NK-92 treated with Interleukin-12 subunit alpha and Interleukin-12 subunit beta, amount 100 ng/mL, for 24 hours (cell line): ENCODE results near the gene MCUB.
"Not testable (repeated sequence)": the region's sequence is repeated elsewhere in the genome, so short reads cannot be mapped to it uniquely, and the experiment has no call there.

Experiments
- DNase-seq: peaks from one replicate; lab custom pipeline; 2025; lab: John Stamatoyannopoulos, UW

The MCUB gene, protein sequence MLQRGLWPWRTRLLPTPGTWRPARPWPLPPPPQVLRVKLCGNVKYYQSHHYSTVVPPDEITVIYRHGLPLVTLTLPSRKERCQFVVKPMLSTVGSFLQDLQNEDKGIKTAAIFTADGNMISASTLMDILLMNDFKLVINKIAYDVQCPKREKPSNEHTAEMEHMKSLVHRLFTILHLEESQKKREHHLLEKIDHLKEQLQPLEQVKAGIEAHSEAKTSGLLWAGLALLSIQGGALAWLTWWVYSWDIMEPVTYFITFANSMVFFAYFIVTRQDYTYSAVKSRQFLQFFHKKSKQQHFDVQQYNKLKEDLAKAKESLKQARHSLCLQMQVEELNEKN

DNA sequence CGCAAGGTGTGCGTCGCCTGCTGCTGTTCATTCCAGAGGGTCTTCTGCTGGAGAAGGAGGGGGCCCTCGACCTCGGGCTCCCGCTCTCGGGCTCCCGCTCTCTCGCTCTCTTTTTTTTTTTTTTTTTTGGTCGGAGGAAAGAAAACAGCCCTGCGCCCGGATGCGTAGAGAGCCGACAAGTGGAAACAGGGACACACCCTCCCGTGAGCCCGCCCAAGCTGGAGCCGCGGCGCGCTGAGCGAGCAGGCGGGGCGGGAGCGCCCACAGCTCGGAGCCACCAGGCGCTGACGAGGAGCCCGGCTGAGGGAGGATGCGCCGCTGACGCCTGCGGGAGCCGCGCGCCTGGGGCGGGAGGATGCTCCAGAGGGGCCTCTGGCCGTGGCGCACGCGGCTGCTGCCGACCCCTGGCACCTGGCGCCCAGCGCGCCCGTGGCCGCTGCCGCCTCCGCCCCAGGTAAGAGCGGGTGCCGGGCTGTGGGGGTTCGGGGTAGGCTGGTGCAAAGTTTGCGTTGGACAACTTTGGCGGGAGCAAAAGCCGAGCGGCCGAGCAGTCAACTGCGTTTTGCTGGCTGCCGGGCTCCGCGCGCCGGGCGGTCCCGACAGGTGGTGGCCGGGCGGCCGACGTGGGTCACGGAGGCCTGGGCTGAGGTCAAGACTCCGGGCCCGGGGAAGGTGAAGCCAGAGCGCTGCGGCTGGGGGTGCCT lies at the start of gene MCUB:
Gene MCUB, plus strand, starts transcription at position 264 of the 704 bp plus-strand sequence. Its CDS starts 92 bp downstream, at position 356.
- peak; percentile 41 for DNase-seq

DNA sequence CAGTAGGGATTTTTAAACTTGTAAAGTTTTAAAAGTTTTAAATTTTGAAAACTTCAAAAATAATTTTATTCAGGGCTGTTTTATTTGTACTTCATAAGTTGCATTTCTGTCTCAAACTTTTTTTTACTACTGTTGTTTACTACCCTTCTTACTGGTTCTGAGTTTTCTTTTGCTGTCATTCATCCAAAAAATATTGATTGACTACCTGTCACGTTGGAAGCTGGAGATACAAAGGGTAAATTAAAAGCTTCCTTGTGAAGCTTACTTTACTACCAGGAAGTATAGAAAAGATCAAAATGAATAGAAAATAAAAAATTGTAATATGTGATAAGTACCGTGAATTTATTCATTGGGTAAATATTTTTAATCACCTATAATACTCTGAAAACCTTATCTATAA lies 49.4 kb upstream of the MCUB start:
- DNase-seq, result no peak

DNA sequence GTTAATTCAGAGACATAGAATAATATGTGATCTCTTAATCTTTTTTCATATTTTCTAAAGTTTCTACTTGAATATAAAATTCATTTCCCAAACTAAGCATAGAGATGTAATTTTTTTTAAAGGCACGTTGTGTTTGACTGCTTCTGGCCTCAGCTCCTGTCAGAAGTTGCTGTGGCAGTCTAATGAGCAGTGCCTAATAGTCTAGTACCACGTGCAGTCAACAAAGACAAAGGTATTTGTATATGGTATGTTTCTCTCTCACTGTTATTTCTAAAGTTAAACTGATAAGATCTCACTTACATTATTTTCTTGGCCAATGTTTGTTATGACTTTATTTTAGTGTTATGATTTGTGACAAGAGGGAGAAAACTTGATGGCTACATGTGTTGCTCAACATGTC lies 48.6 kb upstream of the MCUB start:
- DNase-seq, result no peak

DNA sequence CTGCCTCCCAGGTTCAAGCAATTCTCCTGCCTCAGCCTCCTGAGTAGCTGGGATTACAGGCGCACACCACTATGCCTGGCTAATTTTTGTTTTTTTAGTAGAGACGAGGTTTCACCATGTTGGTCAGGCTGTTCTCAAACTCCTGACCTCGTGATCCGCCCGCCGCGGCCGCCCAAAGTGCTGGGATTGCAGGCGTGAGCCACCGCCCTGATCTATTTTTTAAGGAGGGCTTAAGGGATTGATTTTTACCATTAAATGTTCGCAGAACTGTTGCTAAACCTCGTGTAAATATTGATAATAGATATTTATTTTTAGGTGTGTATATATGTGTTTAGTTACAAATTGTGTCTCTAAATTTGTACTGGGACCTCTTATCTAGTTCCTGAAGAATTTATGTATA lies 46.7 kb upstream of the MCUB start:
- DNase-seq, result not testable (repeated sequence)

DNA sequence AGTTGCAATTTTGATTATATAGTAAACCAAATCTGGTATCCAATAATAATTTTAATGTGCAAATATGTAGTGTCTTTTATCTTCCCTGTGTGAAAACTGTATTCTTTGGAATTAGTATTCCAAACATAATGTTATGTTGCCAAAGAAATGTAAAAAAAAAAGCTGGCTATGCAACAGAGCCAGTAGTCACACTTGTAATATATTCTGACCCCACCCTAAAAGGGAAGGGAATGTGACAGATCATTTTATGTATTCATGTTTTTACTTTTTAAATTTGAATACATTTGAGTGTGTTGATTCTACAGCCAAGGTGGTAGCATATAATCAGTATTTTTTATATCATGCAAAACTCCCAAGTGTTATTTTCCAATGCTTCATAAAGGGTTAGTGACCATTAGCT lies 27.9 kb upstream of the MCUB start:
- no peak for DNase-seq

DNA sequence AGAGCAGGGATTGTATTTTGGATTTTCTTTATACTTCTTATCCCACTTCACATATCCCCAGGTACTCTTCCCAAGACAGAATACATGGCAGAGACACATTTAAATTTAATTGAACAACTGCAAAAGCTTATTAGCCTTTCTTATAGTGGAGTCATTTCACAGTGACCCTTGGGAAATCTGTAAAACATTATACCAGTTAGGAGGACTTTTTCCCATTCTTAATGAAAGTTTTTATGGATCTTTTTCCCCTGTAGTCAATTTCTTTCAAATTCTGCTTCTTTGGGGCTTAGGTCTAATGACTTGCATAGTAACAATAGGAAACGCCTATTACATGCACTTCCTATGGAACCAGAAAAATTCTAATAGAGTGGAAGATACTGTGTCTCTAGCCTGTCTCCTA lies 14.6 kb upstream of the MCUB start:
- DNase-seq, result no peak

DNA sequence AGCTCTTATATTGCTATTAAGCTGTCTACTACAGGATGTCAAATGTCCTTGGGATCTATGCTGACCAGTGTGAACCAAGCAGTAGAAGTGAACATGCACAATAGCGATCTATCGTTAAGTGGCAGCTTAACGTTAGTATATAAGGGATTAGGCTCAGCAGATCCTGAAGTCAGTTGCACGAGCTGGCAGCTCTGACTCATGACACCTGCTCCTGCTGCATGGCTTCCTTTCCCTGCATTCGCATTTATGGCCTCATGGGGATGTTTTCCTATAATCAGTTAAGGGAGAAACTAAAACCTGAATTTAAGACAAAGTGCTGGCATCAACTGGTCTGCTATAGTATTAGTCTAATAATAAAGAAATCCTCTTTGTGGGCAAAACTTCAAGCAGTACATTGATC lies 12.7 kb upstream of the MCUB start:
- no peak for DNase-seq

DNA sequence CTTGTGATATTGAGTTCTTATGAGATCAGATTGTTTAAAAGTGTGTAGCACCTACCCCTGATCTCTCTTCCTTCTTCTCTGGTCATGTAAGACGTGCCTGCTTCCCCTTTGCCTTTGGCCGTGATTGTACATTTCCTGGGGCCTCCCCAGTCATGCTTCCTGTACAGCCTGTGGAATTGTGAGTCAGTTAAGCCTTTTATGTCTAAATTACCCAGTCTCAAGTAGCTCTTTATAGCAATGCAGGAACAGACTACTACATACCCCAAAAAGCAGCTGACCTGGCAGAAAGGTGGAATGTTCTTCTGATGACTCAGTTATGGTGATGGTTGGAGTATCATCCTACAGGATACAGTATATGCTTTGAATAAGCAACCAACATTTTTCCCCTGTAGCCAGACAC lies 11.4 kb upstream of the MCUB start:
- DNase-seq, result no peak

DNA sequence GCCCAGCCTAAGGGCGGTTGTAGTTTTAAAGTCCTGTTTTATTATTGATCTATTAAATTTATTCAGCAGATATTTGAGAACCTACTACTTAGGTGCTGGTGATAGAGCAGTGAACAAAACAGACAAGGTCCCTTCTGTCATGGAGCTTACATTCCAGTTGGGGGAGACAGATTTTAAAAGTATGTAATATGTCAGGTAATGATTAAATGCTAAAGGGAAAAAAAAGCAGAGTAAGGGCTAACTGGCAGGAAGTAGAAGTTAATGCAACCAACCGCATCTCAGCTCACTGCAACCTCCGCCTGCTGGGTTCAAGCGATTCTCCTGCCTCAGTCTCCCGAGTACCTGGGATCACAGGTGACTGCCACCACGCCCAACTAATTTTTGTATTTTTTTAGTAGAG lies 7.8 kb upstream of the MCUB start:
- DNase-seq, result no peak

DNA sequence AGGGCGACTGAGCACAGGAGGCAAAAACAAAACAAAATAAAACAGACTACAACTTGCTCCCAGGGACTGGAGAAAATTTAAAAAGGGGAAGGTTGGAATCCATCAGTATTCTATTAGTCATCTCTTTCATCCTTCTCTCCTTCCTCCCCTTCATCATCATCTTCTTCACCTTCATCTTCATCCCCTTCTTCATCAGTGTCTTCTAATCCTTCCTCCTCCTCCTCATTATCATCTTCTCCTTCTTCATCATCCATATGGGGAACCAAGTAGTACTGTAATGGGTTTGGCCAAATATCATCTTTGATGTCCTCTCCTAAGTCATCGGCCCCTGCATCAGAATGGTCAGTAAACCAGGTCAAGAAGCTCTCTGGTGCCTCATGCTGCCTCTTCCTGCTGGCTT lies 6.9 kb upstream of the MCUB start:
- DNase-seq, result no peak

DNA sequence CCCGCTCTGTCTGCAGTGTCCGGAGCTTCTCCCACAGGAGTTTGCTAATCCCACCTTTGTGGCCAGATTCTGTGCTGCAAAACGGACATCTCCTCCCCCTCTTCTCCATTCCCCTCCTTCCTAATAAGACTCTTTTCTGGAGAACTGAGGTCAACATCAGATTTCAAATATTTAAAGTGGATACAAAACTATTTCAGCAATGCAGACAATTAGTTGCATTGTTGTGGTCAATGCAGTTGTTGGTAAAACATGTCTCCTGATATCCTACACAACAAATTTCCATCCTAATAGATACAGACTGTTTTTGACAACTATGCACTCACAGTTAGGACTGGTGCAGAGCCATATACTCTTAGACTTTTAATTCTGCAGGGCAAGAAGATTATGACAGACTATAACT lies 5.1 kb upstream of the MCUB start:
- DNase-seq, result no peak

DNA sequence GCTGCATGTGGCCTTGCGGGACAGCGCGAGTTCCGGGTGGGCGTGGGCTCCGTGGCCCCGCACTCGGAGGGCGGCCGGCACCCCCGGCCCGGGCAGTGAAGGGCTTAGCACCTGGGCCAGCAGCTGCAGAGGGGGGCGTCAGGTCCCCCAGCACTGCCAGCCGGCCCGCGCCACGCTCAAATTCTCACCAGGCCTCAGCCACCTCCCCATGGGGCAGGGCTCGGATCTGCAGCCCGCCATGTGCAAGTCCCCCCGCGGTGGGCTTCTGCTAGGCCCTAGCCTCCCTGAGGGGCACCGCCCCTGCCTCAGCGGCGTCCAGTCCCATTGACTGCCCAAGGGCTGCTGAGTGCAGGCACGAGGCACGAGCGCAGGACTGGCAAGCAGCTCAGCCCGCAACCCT lies 2.6 kb upstream of the MCUB start:
- no peak for DNase-seq

DNA sequence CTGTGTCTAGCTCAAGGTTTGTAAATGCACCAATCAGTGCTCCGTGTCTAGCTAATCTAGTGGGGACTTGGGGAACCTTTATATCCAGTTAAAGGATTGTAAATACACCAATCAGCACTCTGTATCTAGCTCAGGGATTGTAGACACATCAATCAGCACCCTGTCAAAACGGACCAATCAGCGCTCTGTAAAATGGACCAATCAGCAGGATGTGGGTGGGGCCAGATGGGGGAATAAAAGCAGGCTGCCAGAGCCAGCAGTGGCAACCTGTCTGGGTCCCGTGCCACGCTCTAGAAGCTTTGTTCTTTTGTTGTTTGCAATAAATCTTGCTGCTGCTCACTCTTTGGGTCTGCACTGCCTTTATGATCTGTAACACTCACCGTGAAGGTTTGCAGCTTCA lies 2.0 kb upstream of the MCUB start:
- DNase-seq, result not testable (repeated sequence)

DNA sequence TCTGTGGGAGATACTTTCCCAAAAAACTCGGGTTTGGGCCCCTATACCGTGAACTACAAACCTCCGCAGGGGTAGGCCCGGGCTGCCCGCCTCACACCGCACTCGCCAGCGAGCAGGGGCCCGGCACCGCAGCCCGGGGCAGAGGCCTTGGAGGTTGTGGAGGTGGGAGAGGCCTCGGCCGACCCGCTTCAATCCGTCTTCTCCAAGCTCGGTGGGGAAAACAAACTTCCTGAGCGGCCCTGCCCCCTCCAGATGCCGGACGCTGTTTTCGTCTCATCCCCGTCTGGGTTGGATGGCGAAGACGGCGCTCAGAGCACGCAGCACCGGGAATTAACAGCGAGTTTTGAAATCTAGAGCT lies 442 bp upstream of the MCUB start:
- no peak for DNase-seq

DNA sequence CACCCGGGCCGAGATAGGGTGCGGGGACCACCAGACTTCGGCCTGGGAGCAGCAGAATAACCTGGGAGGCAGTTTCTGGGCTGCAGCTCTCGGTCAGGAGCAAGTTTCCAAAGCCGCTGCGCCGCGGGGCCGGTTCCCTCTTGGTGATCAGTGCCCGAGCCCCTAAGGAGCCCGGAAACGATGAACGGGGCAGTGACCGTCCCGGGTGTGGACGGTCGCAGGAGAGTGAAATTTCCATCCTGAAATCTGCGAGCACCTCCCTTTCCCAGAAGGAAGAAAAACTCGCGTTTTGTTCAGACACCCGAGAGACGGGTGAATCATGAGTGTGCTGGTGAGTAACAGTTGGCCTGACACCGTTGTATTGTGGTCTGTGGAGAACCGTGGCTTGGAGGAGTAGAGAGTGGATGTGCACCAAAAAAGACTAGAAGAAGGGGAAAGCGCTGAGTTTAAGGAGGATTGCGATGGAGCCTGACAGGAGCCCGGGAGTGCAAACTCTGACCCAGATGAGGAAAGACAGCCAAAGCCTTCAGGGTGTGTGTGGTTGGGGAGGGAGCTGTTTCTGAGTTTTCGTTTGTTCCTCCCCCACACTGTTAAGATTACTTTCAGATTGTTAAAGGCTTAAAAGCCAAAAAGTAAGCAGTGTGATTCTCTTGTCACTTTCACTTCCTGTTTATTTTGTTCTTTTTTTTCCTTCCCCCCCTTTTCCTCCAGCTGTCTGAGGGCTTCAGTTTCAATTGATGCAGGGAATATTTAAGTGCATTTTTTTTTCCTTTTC lies 828 bp downstream of the MCUB start:
- peak; percentile 40 for DNase-seq

DNA sequence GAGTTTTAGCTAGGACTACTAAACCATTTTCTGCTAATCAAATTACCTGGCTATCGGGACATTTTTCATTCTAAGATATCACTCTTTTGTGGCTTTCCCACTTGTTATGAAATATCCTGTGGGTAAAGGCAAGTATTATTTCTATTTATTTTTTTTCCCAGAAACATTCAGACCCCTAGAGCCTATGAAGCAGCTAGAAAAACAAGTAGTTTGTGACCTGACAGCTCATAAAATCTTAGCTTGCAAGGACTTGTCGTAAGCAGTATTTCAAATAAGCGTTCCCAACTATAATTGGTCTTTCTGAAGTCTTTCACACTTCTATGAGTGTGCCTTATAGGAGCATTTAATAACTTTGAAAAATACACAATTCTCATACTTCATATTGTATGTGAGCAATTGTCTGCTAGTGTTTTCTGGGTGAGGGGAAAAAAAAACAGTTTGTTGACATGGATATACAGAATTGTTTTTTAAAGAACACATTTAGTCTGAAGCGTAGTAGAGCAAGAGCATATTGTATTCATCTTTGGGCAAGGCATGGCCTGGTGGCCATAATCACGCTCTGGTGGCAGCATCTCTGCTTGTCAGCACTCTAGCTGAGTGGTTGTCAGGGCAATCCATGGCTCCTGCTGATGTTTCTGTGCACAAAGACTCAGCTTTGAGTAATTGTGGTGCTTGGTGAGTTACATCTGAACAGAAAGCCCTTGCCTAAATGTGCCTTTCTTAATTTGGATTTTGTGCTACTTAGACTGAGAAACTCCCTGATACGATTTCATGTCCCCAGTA lies 2.6 kb downstream of the MCUB start:
- no peak for DNase-seq

DNA sequence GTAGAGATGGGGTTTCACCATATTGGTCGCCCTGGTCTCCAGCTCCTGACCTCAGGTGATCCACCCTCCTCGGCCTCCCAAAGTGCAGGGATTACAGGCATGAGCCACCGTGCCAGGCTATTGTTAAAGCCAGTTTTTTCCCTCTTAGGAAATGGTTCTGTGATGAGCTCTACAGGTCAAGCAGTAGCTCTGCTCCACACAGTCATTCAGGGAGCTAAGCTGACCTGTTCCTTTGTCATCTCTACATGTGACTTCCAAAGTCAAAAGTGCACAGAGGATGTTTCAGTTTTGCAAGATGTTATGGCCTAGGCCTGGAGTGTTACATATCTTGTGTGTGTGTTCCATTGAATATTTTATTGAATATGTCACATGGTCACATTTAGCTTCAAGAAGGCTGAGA lies 11.4 kb downstream of the MCUB start:
- DNase-seq, result no peak

DNA sequence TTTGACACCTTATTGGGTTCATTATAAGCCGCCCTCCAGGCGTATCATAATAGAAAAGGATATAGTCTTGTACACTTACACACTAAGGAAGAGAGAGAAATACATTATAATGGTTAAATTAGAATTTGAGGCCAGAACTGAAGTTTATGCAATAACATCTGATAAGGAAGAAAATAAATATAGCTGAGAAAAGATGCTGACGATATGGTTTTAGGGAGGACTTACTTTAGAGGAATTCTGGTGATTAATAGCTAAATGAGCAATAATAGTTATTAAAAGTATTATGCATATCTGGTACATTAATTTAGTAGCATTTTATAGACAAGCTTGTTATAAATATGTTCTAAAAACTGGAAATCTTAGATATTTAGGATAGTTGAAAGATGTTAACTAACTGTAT lies 12.1 kb downstream of the MCUB start:
- DNase-seq, result no peak

DNA sequence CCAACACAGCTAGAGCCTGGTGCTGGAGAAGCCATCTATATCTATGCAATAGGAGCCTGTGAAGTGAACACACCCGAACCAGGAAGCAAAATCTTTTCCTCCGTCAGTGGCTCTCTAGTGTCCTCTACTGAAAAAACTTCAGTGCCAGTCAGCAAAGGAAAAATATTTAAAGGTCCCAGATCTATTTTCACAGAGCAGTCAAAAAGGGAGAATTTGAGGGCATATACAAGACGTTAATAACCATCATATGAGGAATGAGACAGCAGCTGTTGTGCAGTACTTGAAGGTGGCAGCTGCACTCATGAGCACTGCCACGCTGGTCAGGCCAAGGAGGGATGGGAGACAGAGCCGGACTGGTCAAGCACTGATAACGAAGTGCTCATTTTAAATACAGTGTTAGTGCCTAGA lies 14.4 kb downstream of the MCUB start:
- DNase-seq, result no peak

DNA sequence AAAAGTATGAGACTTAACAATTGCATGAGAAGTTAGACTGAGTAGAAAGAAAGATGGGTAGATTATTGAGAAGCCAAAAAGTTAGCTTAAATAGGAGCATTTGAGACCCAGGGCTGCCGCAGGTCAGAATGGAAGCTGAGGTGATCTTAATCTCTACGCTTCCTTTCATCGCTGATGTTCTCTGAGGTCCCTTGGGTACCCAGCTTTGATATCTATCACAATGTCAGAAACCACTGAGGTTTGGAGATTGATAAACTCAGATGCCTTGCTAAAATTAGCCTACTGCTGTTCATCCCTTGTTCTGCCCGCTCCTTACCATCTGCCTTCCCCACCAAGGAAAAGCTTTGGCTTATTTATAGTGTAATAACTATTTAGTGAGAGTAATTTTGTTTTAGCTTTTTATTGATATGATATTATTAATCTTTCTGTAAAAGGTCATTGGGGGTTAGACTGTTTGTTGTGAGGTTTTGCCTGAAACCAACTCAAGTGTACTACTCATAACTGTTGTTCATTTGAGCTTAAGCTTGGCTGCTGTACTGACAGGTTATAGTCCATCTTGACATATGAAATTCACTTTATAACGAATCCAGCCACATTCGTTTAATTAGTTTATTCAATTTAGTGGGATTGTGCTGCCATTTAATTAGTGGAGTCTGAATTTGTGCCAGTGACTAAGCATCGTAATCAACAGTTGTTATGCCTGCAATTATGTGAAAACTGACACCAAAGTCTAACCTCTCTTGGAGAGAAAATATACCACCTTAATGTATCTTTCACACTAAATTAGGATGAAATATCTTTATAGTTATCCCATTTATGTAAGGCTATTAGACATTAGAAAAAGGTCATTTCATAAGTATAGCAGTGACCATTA lies 15.1 kb downstream of the MCUB start:
- no peak for DNase-seq

DNA sequence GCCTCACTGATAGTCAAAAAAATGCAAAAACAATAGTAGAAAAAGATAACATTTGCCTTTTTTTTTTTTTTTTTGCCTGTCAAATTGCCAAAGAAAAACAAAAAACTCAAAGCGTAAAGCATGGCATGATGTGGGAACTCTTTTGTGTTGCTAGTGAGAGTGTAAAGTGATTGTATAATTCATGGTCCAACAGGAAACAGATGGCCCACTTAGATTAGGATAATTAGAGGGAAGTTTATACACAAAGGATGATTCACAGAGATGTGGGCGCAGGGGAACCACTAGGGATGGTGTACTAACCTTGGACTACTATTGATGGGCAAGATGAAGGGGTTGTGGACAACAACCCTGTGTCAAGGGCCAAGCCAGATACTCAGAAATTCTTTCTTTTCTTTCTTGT lies 16.4 kb downstream of the MCUB start:
- DNase-seq, result no peak
